PC-3 (cell line): ENCODE data around the gene AHSA1. TPM values are rescaled to one million over a fixed set of nuclear protein-coding genes. Genes with fewer than 3 reads are reported as not detected.

Source experiments
- ATAC-seq: fragments of 200-7000 bp; cut with Tn5 transposase; 2 replicates; pipeline ENCODE4 v1.9.1; 2020; ENCODE audit warnings: mild to moderate bottlenecking, moderate library complexity
- BruUV-seq: library from RNA; stranded (reverse); fragments of 400-500 nt; replicated peaks from 2 replicates; lab custom pipeline; 2021; lab: Mats Ljungman, UMichigan
- CTCF ChIA-PET: fragments of 300-600 bp; sonication (Branson Sonifier 250); formaldehyde crosslinking; loops from one replicate; lab custom pipeline; 2022; ENCODE audit warnings: antibody characterized with exemption; lab: Charles Lee
- POLR2A ChIA-PET: fragments of 300-600 bp; sonication (Branson Sonifier 250); formaldehyde crosslinking; loops from one replicate; lab custom pipeline; 2022; ENCODE audit warnings: antibody characterized with exemption; ENCODE audit not compliant: unreplicated experiment; lab: Charles Lee
- DNase-seq: peaks from one replicate; pipeline ENCODE4 v3.0.0-alpha.2; 2015
- H2AFZ ChIP-seq: fragments of 300-600 bp; sonication (generic); 2 replicates; pipeline ENCODE4 v1.6.0; 2016; ENCODE audit warnings: antibody characterized with exemption, low read length
- H3F3A ChIP-seq: fragments of 300-600 bp; sonication (generic); one replicate; pipeline ENCODE4 v1.6.0; 2017; ENCODE audit warnings: antibody characterized with exemption, low read length, control low read depth, mild to moderate bottlenecking; ENCODE audit not compliant: unreplicated experiment
- H3K27ac ChIP-seq: fragments of 300-600 bp; sonication (generic); 2 replicates; pipeline ENCODE4 v1.5.1; 2016; ENCODE audit warnings: mild to moderate bottlenecking, low read length
- H3K27me3 ChIP-seq: fragments of 300-600 bp; sonication (generic); 2 replicates; pipeline ENCODE4 v1.6.1; 2016; ENCODE audit warnings: low read length, mixed read lengths
- H3K36me3 ChIP-seq: fragments of 300-600 bp; sonication (generic); 2 replicates; pipeline ENCODE4 v1.6.1; 2016; ENCODE audit warnings: low read depth, mixed run types, low read length, mixed read lengths
- H3K4me1 ChIP-seq: fragments of 300-600 bp; sonication (generic); 2 replicates; pipeline ENCODE4 v1.5.1; 2016; ENCODE audit warnings: low read length; ENCODE audit not compliant: insufficient read depth
- H3K4me2 ChIP-seq: fragments of 300-600 bp; sonication (generic); 2 replicates; pipeline ENCODE4 v1.6.0; 2016; ENCODE audit warnings: low read length
- H3K4me3 ChIP-seq: fragments of 300-600 bp; sonication (generic); 2 replicates; pipeline ENCODE4 v1.5.1; 2016; ENCODE audit warnings: mild to moderate bottlenecking, low read length, mixed read lengths
- H3K79me2 ChIP-seq: fragments of 300-600 bp; sonication (generic); 2 replicates; pipeline ENCODE4 v1.6.1; 2017; ENCODE audit warnings: low read length, mixed read lengths
- H3K9ac ChIP-seq: fragments of 300-600 bp; sonication (generic); 2 replicates; pipeline ENCODE4 v1.6.0; 2016; ENCODE audit warnings: mild to moderate bottlenecking, low read length
- H3K9me2 ChIP-seq: fragments of 300-600 bp; sonication (generic); replicated peaks from 2 replicates; pipeline ENCODE4 v1.6.1; 2016; ENCODE audit warnings: mixed run types, low read length, mixed read lengths
- H3K9me3 ChIP-seq: fragments of 300-600 bp; sonication (generic); 2 replicates; pipeline ENCODE4 v1.6.1; 2016; ENCODE audit warnings: low read length, mixed read lengths
- H4K20me1 ChIP-seq: fragments of 300-600 bp; sonication (generic); 2 replicates; pipeline ENCODE4 v1.6.1; 2016; ENCODE audit warnings: low read length, mixed read lengths
- EZH2 ChIP-seq: fragments of 300-600 bp; sonication (generic); IDR thresholded peaks from one replicate; pipeline ENCODE4 v1.6.1; 2017; ENCODE audit warnings: antibody characterized with exemption, mild to moderate bottlenecking, low read length; ENCODE audit not compliant: unreplicated experiment
- EZH2phosphoT487 ChIP-seq: fragments of 300-600 bp; sonication (generic); IDR thresholded peaks from 2 replicates; pipeline ENCODE4 v1.6.1; 2018; ENCODE audit warnings: mild to moderate bottlenecking, antibody characterized with exemption, low read length, borderline replicate concordance
- intact Hi-C: fragments of 100-400 bp; cut with micrococcal nuclease; formaldehyde crosslinking; loops from 2 replicates; pipeline ENCODE4 v1.9.0; 2023
- total RNA-seq: library from RNA; depleted of rRNA; stranded (reverse); fragments of >200 nt; gene quantifications from 2 replicates; pipeline ENCODE4 v1.2.3, GENCODE V29; 2014
- TF ChIP-seq, protein P1 (sequence below): fragments of 300-600 bp; sonication (generic); conservative IDR thresholded peaks from 2 replicates; pipeline ENCODE4 v1.5.1; 2017; ENCODE audit warnings: antibody characterized with exemption, low read depth, mild to moderate bottlenecking, low read length

The AHSA1 gene
- total RNA-seq, 1 experiment from 2014 or later = 215 TPM

DNA sequence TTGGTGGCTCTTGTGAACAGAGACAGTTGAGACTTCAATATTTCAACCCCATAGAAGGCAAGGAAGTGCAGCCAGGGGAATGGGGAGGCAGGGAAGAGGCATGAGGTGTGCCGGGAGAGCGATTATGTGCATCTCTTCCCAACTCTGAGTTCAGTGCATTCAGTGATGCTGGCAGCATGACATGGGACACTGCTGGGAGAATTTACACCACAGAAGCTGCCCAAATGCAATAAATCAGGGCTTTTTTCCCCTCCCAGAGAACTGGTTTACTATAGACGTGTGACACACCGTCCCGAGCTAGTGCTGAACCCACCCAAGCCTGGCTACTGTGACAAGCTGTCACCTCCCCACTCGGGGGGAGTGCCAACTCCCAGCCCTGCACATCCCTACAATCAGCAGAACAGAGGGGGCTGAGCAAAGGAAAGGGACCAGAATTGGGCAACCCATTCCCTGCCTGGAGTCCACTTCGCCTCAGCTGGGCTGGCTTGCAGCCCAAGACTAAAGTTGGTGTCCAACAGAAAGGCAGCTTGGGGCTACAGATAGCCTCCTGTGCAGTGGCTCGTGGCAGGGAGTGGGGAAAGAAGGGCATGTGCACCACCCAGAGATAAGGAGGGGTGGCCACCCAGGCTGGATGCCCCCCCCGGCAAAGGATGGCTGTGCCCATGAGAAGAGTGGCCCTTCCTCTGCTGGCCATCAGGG, 16.7 kb downstream of the AHSA1 start:
- Histone ChIP-seq H3F3A (no peaks in the 10 kb centered on the region), H4K20me1 (no peaks in the 10 kb centered on the region), H3K79me2 (no peaks in the 10 kb centered on the region), H3K4me2 (no peak overlapping the region), H3K27me3 (no peaks in the 10 kb centered on the region), H3K9ac (no peak overlapping the region), H3K27ac (no peak overlapping the region), H3K4me1 (no peaks in the 10 kb centered on the region), H3K36me3 (no peaks in the 10 kb centered on the region), H3K9me2 (no peaks in the 10 kb centered on the region), H2AFZ (no peak overlapping the region), H3K4me3 (no peak overlapping the region), H3K9me3 (no peaks in the 10 kb centered on the region)
- intact Hi-C loops = no loop called here
- DNase-seq (no peak), ATAC-seq (no peak)
- TF ChIP-seq EZH2 = no peak
- no peak for TF ChIP-seq EZH2phosphoT487
- TF ChIP-seq, protein P1, sequence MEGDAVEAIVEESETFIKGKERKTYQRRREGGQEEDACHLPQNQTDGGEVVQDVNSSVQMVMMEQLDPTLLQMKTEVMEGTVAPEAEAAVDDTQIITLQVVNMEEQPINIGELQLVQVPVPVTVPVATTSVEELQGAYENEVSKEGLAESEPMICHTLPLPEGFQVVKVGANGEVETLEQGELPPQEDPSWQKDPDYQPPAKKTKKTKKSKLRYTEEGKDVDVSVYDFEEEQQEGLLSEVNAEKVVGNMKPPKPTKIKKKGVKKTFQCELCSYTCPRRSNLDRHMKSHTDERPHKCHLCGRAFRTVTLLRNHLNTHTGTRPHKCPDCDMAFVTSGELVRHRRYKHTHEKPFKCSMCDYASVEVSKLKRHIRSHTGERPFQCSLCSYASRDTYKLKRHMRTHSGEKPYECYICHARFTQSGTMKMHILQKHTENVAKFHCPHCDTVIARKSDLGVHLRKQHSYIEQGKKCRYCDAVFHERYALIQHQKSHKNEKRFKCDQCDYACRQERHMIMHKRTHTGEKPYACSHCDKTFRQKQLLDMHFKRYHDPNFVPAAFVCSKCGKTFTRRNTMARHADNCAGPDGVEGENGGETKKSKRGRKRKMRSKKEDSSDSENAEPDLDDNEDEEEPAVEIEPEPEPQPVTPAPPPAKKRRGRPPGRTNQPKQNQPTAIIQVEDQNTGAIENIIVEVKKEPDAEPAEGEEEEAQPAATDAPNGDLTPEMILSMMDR = no peak
- ChIA-PET CTCF (no interaction called here), POLR2A (no interaction called here)
- no TSS peak for BruUV-seq

DNA sequence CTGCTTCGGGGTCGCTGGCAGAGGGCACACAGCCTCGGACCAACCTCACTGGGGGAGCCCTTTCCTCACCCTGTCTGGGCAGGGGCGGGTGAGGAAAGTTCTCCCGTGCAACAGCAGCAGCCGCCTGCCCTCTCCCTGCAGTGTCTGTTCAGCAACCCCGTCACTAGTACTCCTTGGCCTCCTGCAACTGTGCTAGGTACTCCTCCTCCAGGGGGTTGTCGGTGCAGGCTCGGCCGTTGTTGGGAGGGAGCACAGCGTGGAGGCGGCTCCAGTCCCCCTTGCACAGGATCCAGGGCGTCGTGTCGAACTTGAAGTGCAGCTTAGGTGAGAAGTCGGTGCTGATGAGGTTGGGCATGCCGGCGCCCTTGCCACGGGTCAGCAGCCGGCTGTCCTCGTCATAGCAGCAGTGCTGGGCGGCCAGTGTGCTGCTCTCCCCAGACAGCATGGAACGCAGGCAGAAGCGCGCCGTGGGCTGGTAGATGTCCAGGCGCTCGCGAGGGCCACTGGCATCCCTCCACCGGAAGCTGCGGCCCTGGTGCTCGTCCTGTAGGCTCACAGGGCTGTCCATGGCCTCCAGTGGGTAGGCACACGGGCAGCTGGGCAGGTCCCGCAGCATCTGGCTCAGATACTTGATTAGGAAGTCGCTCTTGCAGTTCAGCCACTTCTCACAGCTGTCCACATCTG, 17.7 kb downstream of the AHSA1 start:
- Histone ChIP-seq H3K36me3 (no peaks in the 10 kb centered on the region), H2AFZ (no peak overlapping the region), H3K27me3 (no peaks in the 10 kb centered on the region), H3F3A (no peaks in the 10 kb centered on the region), H4K20me1 (no peaks in the 10 kb centered on the region), H3K9me3 (no peaks in the 10 kb centered on the region), H3K4me1 (no peaks in the 10 kb centered on the region), H3K79me2 (no peaks in the 10 kb centered on the region), H3K9ac (no peak overlapping the region), H3K27ac (no peak overlapping the region), H3K4me2 (no peak overlapping the region), H3K9me2 (no peaks in the 10 kb centered on the region), H3K4me3 (no peak overlapping the region)
- TF ChIP-seq, protein P1 = no peak
- no peak for TF ChIP-seq EZH2phosphoT487
- TF ChIP-seq EZH2 = no peak
- ChIA-PET CTCF (no interaction called here), POLR2A (no interaction called here)
- ATAC-seq (no peak), DNase-seq (no peak)
- intact Hi-C loops = no loop called here
- no TSS peak for BruUV-seq

- ATAC-seq (no peak; the same call in 1 of the 2 replicates), DNase-seq (no peak)
- no peaks in the 10 kb centered on the region for H4K20me1 ChIP-seq
- CTCF ChIA-PET = no interaction called here
- no peaks in the 10 kb centered on the region for H3K9me3 ChIP-seq
- H3K79me2 ChIP-seq = no peaks in the 10 kb centered on the region
- TF ChIP-seq, protein P1 = no peak
- H3K4me1 ChIP-seq = no peaks in the 10 kb centered on the region
- no peaks in the 10 kb centered on the region for H3K9me2 ChIP-seq
- H3F3A ChIP-seq = no peaks in the 10 kb centered on the region
- no peak overlapping the region for H3K27ac ChIP-seq
- no peaks in the 10 kb centered on the region for H3K36me3 ChIP-seq
- H2AFZ ChIP-seq = no peak overlapping the region
- no peak overlapping the region for H3K4me3 ChIP-seq
- BruUV-seq = no TSS peak
- no peak overlapping the region for H3K4me2 ChIP-seq
- H3K9ac ChIP-seq = no peak overlapping the region
- no peaks in the 10 kb centered on the region for H3K27me3 ChIP-seq
- POLR2A ChIA-PET = no interaction called here
- intact Hi-C loops = no loop called here
These were observed 20.1 kb downstream of the AHSA1 start for GRCh38 chr14:77478029-77478428.
